SH-SY5Y (cell line): ENCODE data around the gene ASPM.

ENCODE experiments used
- GATA2 ChIP-seq: IDR thresholded peaks from 2 replicates; pipeline ENCODE4 v1.6.1; 2011; ENCODE audit warnings: mild to moderate bottlenecking, low read depth, low read length
- GATA3 ChIP-seq: IDR thresholded peaks from 2 replicates; pipeline ENCODE4 v1.6.1; 2011; ENCODE audit warnings: low read depth, mild to moderate bottlenecking, low read length, moderate library complexity

DNA sequence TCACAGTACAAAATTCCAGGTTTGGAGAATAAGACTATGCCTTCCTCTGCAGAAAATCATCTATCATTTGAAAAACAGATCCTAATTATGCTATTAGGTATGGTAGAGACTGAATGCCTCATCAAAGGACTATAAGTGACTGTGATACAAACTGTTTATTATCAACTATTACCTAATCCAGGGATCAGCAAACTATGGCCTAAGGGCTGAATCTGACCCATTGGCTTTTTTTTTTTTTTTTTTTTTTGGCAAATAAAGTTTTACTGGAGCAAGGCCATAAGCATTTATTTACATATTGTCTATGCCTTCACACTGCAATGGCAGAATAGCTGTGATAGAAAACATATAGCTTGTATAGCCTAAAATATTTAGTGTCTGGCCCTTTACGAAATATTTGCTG lies 4.7 kb upstream of the ASPM start:
- TF ChIP-seq GATA3 (no peak), GATA2 (no peak)
